Stimulated activated naive CD4-positive, alpha-beta T cell (primary cell): ENCODE results near the gene CFAP97.
A peak's percentile ranks its signal among the peaks of the same experiment; 100 is the strongest.
"Not testable (repeated sequence)": the region's sequence is repeated elsewhere in the genome, so short reads cannot be mapped to it uniquely, and the experiment has no call there.

Experiments used
- DNase-seq, 6 experiments: peaks; one replicate each; lab custom pipeline; 2025; lab: John Stamatoyannopoulos, UW

The CFAP97 gene

DNA sequence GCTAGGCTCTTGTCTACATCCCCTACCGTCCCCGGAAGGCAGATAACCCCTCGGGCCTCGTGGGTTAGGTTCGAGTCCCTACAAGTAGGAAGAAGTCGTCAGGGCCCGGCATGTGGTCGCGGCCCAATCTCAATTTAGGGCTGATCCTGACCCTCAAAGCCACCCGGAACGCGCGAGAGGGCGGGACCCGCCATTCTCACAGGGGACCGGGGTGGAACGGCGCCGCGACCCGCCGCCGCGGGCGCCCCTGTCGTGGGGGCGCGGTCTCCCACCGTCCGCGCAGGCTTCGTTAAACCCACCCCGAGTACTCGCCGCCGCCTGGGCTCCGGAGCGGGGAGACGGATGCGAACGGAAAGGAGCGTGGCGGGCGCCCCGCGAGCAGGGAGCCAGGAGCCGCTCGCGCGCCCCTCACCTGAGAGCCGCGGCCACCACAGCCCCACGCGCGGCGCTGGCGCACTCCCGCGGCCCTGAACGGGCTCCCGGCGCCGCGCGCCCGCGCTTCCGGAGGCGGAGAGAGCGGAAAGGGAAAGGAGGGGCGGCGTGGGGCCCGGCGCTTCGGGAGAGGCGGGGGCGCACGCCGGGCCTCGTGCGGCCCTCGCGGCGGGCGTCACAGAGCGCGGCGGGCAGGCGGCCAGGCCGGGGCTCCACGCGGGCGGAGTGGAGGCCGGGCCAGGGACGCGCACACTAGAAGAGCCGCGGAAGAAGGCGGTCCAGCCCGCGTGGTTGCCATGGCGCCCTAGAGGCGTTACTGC is at the start of gene CFAP97:
Gene CFAP97 (minus strand): TSS at position 515 of the 752 bp plus-strand sequence. CDS start 12,804 bp downstream, outside the sequence.
- peak; percentile 74 to 87 (median 78) for DNase-seq

DNA sequence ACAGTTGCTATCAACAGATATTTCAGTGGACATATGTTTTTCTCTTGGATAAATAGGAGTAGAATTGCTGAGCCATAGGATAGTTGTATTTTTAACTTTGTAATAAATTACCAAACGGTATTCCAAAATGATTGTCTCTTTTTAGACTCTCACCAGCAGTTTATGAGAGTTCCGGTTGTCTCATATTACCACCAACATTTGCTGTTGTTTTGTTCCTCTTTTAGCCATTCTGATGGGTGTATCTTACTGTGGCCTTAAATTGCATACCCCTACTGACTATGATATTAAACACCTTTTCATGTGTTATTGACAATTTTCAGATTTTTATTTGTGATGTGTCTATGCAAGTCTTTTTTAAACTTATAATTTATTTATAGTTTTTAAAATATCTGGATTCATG is 45.3 kb upstream of the CFAP97 start:
- DNase-seq = no peak

DNA sequence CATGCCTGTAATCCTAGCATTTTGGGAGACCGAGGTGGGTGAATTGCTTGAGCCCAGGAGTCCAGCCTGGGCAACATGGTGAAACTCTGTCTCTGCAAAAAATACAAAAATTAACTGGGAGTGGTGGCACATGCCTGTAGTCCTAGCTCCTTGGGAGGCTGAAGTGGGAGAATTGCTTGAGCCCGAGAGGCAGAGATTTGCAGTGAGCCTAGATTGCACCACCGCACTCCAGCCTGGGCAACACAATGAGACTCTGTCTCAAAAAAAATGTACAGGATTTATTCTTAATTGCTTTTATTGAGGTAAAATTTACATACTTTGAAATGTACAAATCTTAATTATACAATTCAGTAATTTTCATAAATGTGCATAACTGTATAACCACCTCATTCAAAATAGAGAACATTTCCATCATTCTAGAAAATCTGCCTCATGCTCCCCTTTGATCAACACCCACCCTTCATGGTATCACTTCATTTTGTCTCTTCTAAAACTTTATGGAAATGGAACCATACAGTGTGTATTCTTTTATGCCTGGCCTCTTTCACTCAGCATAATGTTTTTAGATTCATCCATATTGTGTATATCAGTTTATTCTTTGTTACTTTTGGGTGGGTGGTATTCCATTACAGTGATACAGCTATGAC is 44.7 kb upstream of the CFAP97 start:
- no peak for DNase-seq

GRCh38 chr4:185247151-185247550 is 43.4 kb upstream of the CFAP97 start:
- DNase-seq = no peak

DNA sequence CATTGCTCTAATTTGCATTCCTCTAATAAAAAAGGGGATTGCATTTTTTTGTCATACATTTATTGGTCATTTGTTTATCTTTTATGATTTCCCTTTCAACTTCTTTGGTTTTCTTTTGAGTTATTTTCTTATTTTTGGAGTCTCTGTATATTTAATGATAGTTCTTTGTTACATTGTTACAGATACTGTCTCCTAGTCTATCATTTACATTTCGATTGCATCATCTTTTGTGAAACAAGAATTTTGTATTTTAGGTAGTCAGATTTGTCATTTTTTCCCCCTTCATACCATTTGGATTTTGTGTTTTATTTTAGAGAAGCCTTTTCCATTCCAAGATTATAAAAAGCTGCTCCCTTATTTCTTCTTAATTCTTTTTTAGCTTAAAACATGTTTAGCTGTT is 42.7 kb upstream of the CFAP97 start:
- no peak for DNase-seq

DNA sequence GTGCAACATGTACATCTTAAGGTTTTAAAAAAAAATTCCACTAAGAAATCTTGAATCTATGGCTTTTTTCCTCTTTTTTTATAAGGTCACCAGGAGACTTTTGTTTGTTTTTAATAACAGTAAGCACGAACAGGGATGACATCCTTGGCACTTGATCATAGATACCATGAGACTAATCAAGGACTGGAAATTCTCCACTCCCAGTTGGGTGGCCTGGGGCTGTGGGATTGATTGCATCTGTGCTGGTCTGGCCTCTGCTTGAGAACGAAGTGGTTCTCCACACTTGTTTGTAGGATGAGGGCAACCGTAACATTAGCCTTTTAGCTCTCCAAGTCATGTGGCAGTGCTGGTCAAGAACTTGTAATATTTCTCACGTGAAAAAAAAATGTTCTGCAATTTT is 41.0 kb upstream of the CFAP97 start:
- no peak for DNase-seq

- DNase-seq = no peak
Measured at GRCh38 chr4:185243879-185244278, 40.1 kb upstream of the CFAP97 start.

DNA sequence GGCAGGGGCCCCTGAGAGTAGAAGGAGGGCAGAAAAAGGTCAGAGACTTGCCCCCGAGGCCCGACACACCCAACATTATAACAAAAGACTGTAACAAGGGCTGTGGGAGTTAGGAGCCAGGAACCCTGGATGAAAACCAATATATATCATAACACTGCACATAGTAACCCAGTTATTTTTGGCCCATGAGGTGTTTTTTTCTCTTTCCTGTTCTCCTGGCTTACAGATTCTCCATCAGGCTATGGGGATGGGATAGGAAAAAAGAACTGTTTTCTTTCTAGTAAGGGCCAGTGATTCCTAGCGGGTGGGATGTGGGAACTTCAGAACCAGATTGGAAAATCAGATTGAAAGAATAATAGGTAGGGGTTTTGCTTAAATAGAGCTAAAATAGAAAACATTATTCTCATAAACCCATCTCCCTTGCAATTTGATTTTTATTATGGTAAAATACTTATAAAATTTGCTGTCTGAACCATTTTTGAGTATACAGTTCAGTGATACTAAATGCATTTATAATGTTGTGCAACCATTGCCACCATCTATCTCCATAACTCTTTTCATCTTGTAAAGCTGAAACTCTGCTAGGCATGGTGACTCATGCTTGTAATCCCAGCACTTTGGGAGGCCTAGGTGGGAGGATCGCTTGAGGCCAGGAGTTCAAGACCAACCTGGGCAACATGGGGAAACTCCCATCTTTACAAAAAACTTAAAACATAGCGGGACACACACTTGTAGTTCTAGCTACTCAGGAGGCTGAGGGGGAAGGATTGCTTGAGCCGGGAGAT is 39.1 kb upstream of the CFAP97 start:
- no peak for DNase-seq

GRCh38 chr4:185240486-185240885 is 36.7 kb upstream of the CFAP97 start:
- DNase-seq = not testable (repeated sequence)

DNA sequence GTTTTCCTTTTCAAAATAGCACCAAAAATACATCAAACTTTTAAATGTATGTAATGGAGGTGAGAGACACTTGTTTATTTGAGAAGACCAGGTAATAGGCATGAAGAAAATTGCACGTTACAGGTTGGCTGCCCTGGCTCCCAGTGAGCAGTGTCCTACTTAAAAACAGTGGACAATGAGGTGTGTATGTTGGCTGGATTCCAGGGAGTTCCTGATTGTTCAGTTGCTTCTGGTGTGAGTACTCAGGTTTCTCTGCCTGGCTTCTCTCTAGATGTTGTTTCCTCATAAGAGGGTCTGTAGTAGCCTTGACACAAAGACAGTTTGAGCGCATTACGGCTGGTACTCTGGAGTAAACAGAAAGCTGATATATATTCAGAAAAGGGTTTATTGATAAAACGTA is 35.0 kb upstream of the CFAP97 start:
- DNase-seq = no peak

DNA sequence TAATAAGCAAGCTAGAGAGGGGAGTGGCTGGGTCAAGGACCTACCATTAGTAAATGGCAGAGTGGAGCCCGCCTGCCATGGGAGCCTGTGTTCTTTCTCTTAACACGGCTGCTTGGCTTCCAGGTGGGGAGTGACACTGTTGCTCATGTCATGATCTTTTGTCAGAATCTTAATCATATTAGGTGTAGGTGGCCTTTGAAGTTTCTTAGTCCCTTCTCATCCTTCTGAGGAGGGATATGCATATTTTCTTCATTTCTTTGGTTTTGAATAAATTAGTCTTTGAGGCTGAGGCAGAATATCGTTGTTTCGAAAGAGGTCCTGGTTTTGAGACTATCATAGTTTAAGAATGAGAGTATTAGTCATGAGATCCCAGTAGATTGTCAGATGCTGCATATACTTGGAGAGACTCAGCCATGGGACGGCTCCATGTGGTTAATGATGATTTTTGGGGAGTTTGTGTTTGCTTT is 34.4 kb upstream of the CFAP97 start:
- DNase-seq = no peak

DNA sequence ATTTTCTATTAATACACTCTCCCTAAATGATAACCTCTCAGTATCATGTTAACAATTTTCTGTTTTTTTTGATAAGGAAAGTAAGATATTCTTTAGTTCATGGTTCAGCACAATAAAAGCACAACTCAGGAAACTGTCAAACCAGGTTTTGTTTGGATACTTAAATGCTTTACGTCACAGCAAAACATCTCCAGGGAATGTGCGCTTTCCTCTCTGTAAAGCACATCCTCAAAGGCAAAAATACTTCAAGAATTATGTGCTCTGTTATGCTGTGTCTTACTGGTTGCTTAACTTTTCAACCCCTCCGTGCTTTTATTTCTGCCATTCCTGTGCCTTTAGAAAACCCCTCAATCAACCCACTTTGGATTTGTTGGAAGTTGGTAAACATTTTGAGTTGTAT is 33.4 kb upstream of the CFAP97 start:
- no peak for DNase-seq

DNA sequence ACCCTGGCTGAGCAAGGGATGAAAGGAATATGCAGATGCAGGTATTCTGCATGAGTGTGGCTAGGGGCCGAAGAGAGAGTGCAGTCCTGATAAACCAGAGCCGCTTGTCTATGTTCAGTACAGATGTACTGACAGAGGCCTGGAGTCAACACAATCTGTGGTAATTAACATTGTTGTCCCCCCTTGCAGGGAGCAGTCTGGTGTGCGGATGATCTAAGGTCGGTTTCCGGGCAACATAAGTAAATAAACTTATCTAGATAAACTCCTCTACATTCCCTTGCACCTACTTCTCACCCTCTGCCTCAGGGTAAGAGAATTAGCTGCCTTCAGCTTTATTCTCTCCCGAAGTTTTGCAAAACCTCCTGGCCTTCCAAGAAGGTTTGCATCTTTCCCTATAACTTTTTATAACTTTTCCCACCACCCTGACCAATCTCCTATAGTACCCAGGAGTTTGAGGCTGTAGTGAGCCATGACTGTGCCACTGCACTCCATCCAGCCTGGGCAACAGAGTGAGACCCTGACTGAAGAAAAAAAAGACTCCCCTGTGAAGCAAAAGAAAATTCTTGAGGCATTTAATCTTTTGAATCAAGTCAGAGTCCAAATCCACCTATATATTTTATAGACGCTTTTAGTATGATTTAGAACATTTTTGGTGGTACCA is 32.2 kb upstream of the CFAP97 start:
- no peak for DNase-seq

DNA sequence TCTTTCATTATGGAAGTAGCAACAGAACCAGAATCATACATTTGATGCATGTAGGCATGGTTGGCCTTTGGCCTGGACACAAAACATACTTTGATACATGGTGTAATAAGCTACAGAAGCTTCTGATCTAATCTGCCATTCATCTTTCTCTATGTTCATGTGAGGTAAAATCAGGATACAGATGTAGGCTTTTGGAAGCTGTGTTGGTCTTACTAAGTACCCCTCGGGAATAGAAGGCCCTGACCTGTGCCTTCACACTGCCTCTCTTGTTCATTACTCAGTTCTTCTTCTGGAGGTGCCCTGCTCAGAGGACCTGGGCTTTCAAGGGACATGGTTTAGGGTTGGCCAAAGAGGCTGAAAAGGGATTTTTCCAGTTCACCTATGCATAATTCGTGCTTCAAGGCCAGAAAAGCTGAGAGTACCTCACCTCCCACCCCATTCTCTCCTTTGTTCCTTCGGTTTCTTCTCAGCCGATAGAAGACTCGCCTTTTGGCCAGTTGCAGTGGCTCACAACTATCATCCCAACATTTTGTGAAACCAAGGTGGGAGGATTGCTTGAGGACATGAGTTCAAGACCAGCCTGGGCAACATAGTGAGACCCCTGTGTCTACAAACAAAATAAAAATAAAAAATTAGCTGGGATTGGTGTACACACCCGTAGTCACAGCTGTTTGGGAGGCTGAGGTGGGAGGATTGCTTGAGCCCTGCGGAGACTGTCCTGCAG is 31.5 kb upstream of the CFAP97 start:
- no peak for DNase-seq

- DNase-seq = no peak
Measured at GRCh38 chr4:185232370-185232769, 28.6 kb upstream of the CFAP97 start.

- no peak for DNase-seq
Measured at GRCh38 chr4:185229021-185229818, 25.4 kb upstream of the CFAP97 start.

DNA sequence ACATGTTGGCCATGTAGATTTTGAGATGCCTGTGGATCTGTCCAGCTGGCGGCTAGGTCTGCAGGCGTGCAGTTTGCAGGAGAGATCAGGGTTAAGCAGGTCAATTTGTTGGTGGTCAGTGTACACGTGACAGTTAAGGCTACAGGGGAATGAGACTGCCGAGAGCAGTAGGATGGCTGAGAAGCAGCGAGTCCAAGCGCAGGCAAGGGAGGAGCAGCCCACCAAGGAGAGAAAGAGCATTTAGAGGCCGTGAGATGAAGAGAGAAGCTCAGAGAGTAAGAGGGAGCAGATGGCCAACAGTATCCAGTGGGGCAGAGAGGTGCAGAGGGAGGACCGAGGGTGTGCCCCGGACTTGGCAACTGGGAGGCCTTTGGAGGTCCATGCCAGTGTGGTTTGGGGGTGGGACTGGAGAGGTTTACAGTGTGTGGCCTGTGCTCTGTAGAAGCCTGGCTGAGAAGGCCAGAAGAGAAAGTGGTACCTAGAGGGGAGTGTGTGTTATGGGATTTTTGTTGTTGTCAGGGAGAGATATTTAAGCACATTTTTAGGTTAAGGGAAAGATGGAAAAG is 24.0 kb upstream of the CFAP97 start:
- no peak for DNase-seq

- DNase-seq = no peak
Measured at GRCh38 chr4:185227131-185227551, 23.3 kb upstream of the CFAP97 start.

DNA sequence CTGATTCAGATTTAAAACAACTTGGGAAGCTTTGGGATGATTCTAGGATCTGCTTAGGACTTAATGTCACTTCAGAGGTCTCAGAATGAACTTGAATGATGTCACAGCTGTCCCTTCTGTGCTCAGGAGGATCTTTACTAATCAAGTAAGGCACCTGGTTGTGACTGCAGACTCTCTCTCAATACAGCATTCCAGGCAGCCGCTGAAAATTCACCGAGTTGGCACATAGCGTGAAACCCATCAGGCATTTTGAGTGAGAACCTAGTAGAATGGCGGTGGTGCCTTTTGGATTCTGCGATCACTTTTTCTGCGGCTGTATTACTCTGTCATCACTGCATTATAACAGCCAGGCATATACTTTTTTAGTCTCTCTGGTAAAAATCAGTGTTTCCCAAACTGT is 22.1 kb upstream of the CFAP97 start:
- no peak for DNase-seq

- DNase-seq = no peak
Measured at GRCh38 chr4:185224597-185224996, 20.8 kb upstream of the CFAP97 start.
